ENCODE data around the gene KCNMB1. TPM values are rescaled to one million over a fixed set of nuclear protein-coding genes. Genes with fewer than 3 reads are reported as not detected.
A peak's percentile ranks its signal among the peaks of the same experiment; 100 is the strongest.

The KCNMB1 gene
- total RNA-seq, 8 experiments from 2014 or later, result 0.04 to 2.9 (median 0.24) TPM

DNA sequence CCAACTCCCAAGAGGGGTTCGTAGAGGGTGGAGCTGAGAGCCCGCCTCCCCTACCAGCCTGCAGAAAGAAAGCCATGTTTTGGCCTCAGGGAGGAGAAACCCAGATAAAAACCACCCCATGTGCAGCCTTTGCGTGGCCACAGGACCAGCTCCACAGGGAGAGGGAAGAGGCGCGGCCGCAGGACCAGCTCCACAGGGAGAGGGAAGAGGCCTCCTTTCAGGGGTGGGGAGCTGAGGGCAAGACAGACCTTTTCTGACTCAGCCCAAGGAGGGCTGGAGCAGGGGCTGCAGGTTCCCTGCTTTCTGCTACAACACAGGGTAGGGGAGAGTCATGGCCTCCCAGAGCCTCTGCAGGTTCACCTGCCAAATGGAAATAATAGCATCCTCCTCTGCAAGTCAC is 37.6 kb upstream of the KCNMB1 start:
- ATAC-seq (replicated peaks in 6 of 8), result peak in 4 of 8 experiments; percentile 25 to 40 (median 32)
- Histone ChIP-seq H3K4me3 (no peak overlapping the region), H3K27ac (no peak overlapping the region), H3K4me1 (replicated peaks in 1 of 2) (peaks cover 20% of the 10 kb centered on the region in 2 donors)
- 0 to 96% (median 71%) methylated on average over 1 to 5 of the region's 6 CpGs; no CpG with 5 or more reads in 5 of the 10 experiments for WGBS, 10 experiments
- in situ Hi-C loops (cut with MboI; ENCODE audit: low pct_unique_long_range_greater_than_20kb in 2 of 9, low sequenced_read_pairs in 9 of 9, unreplicated experiment in 9 of 9), result loop anchor here in 6 of 9 experiments (10.0 to 25.0 kb wide), 4 partner anchors 186 to 361 kb away; partner anchors contain the start of gene GABRP (in 3 of the 6)

DNA sequence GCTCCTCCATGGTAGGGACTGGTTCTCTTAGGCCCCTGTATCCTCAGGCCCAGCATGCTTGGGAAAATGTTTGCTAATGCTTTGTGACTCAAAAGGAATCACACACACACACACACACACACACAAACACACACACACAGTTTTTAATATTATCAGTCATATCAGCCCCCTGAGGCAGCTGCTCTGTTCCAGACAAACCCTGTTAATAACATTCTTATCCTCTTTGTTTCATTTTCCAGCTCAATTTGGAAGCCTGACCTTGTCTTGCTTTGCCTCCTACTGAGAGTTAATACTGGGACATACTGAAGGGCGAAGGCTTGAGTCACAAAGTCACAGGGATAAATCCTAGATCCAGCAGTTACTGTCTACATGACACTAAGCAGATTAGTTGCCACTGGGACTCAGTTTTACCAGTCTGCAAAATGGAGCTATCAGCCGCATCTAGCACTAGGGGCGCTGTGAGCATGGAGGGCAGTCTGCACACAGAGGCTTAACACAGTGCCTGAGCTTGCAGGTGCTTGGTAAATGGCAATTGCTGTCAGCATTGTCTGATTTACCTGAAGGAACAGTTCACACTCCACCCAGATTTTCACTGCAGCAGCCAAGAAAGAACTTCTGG is 37.1 kb upstream of the KCNMB1 start:
- H3K4me3 ChIP-seq, result no peak overlapping the region
- no peak for ATAC-seq (replicated peaks in 6 of 8)
- 33 to 100% (median 100%) methylated on average over 1 to 2 of the region's 3 CpGs; no CpG with 5 or more reads in 6 of the 10 experiments for WGBS, 10 experiments
- no peak overlapping the region for H3K27ac ChIP-seq
- in situ Hi-C loops (cut with MboI; ENCODE audit: low pct_unique_long_range_greater_than_20kb in 2 of 9, low sequenced_read_pairs in 9 of 9, unreplicated experiment in 9 of 9), result loop anchor here in 6 of 9 experiments (10.0 to 25.0 kb wide), 4 partner anchors 186 to 361 kb away; partner anchors contain the start of gene GABRP (in 3 of the 6)
- H3K4me1 ChIP-seq (replicated peaks in 1 of 2), result peaks cover 20% of the 10 kb centered on the region in 2 donors

DNA sequence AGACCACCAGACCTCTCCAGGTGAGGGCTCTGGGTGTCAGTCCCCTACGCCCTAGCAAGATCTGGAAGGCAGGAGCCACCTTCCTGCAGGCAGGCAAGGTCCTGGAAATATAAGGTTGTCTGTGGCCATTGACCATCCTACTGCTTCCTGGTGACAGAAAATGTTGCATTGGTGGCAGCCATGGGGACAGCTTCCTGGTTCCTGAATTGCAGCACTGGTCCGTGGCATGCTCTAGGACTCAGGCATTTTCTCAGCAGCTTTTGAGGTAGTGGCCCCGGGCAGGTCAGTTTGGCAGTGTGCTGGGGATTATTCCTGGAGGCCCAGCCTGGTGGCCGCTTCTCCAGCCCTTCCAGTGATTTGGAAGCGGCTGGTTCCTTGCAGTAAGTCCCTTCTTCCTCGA is 36.6 kb upstream of the KCNMB1 start:
- no peak for ATAC-seq (replicated peaks in 6 of 8)
- 30 to 100% (median 83%) methylated on average over 1 to 3 of the region's 6 CpGs; no CpG with 5 or more reads in 2 of the 10 experiments for WGBS, 10 experiments
- no peak overlapping the region for H3K4me3 ChIP-seq
- no peak overlapping the region for H3K27ac ChIP-seq
- in situ Hi-C loops (cut with MboI; ENCODE audit: low pct_unique_long_range_greater_than_20kb in 2 of 9, low sequenced_read_pairs in 9 of 9, unreplicated experiment in 9 of 9), result loop anchor here in 6 of 9 experiments (10.0 to 25.0 kb wide), 4 partner anchors 187 to 362 kb away; partner anchors contain the start of gene GABRP (in 3 of the 6)
- peaks cover 24 to 25% of the 10 kb centered on the region in 2 donors for H3K4me1 ChIP-seq (replicated peaks in 1 of 2)

DNA sequence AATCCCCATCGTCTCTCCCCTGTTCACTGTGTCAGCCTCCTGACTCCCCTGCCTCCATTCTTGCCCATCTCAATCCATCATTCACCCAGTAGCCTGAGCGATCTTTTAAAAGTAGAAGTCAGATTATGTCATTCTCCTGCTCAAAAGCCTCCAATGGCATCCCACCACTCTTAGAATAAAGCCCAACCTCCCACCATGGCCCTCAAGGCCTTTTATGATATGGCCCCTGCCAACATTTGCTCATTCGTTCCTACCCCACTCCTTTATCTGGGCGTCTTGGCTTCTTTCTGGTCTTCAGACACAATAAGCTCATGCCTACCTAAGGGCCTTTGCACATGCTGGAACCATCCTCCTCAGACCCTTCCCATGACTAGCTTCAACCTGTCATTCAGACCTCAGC is 35.5 kb upstream of the KCNMB1 start:
- H3K4me3 ChIP-seq, result no peak overlapping the region
- no peak for ATAC-seq (replicated peaks in 6 of 8)
- 40 to 100% (median 85%) methylated on average over 1 to 3 of the region's 4 CpGs; no CpG with 5 or more reads in 3 of the 10 experiments for WGBS, 10 experiments
- H3K27ac ChIP-seq, result no peak overlapping the region
- in situ Hi-C loops (cut with MboI; ENCODE audit: low pct_unique_long_range_greater_than_20kb in 2 of 9, low sequenced_read_pairs in 9 of 9, unreplicated experiment in 9 of 9), result loop anchor here (10.0 to 25.0 kb wide), 8 partner anchors 162 to 363 kb away; partner anchors contain the start of genes C5orf58 (in 3 of the 9), GABRP (in 3 of the 9) and FOXI1 (in 1 of the 9)
- peaks cover 35 to 36% of the 10 kb centered on the region in 2 donors for H3K4me1 ChIP-seq (replicated peaks in 1 of 2)

DNA sequence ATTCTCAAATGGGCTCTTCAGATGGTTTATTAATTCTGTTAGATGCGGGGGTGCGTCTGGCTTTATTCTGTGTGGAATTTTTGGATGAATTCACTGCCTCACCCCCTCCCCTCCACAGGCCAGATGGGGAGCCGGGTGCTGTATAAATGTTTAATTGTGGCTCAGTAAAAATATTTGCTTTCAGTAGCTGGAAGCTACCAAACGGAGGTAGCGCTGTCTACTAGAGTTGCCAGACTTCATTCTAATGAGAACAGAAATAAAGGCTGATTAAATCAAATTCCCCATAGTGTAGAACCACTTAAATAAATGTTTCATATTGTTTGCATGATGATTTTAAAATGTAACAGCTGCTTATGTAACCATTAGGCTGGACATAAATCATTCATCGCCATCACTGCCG is 34.5 kb upstream of the KCNMB1 start:
- in situ Hi-C loops (cut with MboI; ENCODE audit: low pct_unique_long_range_greater_than_20kb in 2 of 9, low sequenced_read_pairs in 9 of 9, unreplicated experiment in 9 of 9), result loop anchor here in 8 of 9 experiments (10.0 to 25.0 kb wide), 5 partner anchors 161 to 336 kb away; partner anchors contain the start of genes C5orf58 (in 3 of the 8) and FOXI1 (in 1 of the 8)
- no peak overlapping the region for H3K4me3 ChIP-seq
- WGBS, 10 experiments, result 49 to 90% (median 76%) methylated on average over 2 to 7 of the region's 7 CpGs; no CpG with 5 or more reads in 1 of the 10 experiments
- no peak overlapping the region for H3K27ac ChIP-seq
- peaks cover 44% of the 10 kb centered on the region in 2 donors for H3K4me1 ChIP-seq (replicated peaks in 1 of 2)
- ATAC-seq (replicated peaks in 6 of 8), result peak in 2 of 8 experiments; percentile 2 to 4

DNA sequence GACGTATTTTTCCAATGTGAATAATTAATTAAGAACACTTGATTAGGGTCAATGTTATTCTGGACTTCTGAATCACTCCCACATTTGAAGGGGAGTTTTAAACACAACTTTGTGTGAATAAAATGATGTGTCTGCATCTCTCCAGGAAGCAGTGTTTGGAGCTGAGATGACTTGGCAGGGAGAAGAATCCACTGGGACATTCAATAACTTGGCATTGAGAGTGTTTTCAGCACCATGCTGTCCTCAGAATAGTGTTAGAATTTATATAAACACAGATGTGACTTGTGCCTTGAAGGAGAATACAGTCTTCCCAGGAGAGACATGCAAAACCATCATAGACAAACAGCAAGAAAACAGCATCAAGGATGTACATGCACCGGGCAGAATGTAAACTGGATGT is 32.7 kb upstream of the KCNMB1 start:
- no peak for ATAC-seq (replicated peaks in 6 of 8)

DNA sequence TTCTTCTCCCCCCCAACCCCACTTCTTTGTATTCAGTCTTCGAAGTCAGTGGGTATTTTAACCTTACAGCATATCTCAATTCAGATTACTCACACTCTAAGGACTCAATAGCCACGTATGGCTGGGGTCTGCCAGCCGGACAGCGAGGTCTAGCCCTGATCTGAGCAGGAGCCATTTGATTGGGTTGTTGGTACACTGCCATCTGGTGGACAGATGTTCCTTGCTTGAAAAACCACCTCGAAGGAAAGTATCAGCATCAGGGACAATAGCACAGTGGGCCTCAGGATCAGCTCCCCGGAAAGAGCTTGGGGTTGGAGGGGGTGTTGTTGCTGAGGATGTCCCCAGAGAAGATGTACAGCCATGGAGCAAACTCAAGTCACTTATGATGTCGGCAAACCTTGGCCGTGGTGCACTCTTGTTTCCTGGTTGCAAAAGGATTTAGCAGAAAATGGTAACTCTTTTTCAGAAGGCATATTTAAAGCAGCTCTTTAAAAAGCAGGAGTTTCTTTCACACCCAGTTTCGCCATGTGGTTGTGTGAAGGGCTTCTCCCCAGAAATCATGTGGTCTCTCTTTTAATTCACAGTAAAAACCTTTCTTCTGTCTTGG is 31.7 kb upstream of the KCNMB1 start:
- in situ Hi-C loops (cut with MboI; ENCODE audit: low pct_unique_long_range_greater_than_20kb in 2 of 9, low sequenced_read_pairs in 9 of 9, unreplicated experiment in 9 of 9), result loop anchor here in 8 of 9 experiments (10.0 to 25.0 kb wide), 5 partner anchors 159 to 334 kb away; partner anchors contain the start of genes C5orf58 (in 3 of the 8) and FOXI1 (in 1 of the 8)

More for the DNA sequence above, 32.7 kb upstream of the KCNMB1 start:
- Histone ChIP-seq H3K4me3 (no peak overlapping the region), H3K4me1 (replicated peaks in 1 of 2) (peaks cover 41 to 45% of the 10 kb centered on the region in 2 donors), H3K27ac (no peak overlapping the region)
- 0 to 100% (median 67%) methylated on average over 1 to 2 of the region's 2 CpGs; no CpG with 5 or more reads in 2 of the 10 experiments for WGBS, 10 experiments
- in situ Hi-C loops (cut with MboI; ENCODE audit: low pct_unique_long_range_greater_than_20kb in 2 of 9, low sequenced_read_pairs in 9 of 9, unreplicated experiment in 9 of 9), result loop anchor here in 8 of 9 experiments (10.0 to 25.0 kb wide), 5 partner anchors 160 to 335 kb away; partner anchors contain the start of genes C5orf58 (in 3 of the 8) and FOXI1 (in 1 of the 8)

DNA sequence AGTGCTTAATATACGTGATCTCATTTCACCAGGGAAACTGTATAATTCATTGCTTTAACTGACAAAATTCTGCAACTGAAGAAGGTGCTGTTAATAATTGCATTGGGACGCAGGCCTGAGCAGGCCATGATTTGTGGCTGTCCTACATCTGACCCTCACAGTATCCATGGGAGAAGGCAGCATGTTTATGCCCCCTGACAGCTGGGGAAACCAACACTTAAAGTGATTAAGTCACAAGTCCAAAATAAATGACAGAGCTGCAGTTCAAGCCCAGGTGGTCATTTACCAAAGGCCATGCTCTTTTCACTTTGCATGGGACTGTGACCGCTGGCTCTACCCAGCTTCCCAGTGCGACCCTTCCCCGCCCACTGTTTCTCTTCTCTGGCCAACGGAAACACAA is 30.5 kb upstream of the KCNMB1 start:
- peak overlapping the region in 1 of 2 donors; percentile 65 for H3K27ac ChIP-seq
- WGBS, 10 experiments, result 0 to 75% (median 44%) methylated on average over 1 to 6 of the region's 6 CpGs
- peaks cover 39 to 44% of the 10 kb centered on the region in 2 donors for H3K4me1 ChIP-seq (replicated peaks in 1 of 2)
- in situ Hi-C loops (cut with MboI; ENCODE audit: low pct_unique_long_range_greater_than_20kb in 2 of 9, low sequenced_read_pairs in 9 of 9, unreplicated experiment in 9 of 9), result loop anchor here in 8 of 9 experiments (10.0 to 25.0 kb wide), 6 partner anchors 145 to 332 kb away; partner anchors contain the start of genes C5orf58 (in 3 of the 8) and FOXI1 (in 1 of the 8)
- H3K4me3 ChIP-seq, result no peak overlapping the region
- ATAC-seq (replicated peaks in 6 of 8), result peak in 5 of 8 experiments; percentile 84 to 94 (median 93)

More for the DNA sequence above, 31.7 kb upstream of the KCNMB1 start:
- WGBS, 10 experiments, result 0 to 82% (median 25%) methylated on average over 2 to 7 of the region's 9 CpGs; no CpG with 5 or more reads in 2 of the 10 experiments
- peak; percentile 57 to 78 (median 72) for ATAC-seq (replicated peaks in 6 of 8)
- peak overlapping the region in 1 of 2 donors; percentile 65 for H3K27ac ChIP-seq
- H3K4me3 ChIP-seq, result no peak overlapping the region
- peaks cover 39 to 44% of the 10 kb centered on the region in 2 donors for H3K4me1 ChIP-seq (replicated peaks in 1 of 2)

DNA sequence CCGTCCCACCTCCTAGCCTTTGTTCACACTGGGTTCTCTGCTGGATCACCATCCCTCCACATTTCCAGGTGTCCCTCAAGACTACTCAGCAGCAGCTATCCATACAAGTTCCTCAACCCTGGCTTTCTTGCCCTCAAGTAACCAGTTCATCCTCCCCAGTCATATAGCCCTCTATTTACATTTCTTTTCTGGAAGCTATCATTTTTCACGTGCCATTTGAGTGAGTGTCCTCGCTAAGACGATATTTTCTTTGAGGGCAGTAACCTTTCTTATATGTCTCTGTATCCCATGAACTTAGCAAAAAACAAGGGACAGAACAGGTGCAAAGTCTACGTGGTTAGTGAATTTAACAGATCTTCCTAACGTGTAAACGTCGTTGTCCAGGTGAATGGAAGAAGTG is 29.6 kb upstream of the KCNMB1 start:
- Histone ChIP-seq H3K27ac (peak overlapping the region; percentile 78 to 91), H3K4me1 (replicated peaks in 1 of 2) (peaks cover 35 to 40% of the 10 kb centered on the region in 2 donors), H3K4me3 (no peak overlapping the region)
- 55 to 100% (median 83%) methylated on average over 2 to 8 of the region's 8 CpGs; no CpG with 5 or more reads in 1 of the 10 experiments for WGBS, 10 experiments
- no peak for ATAC-seq (replicated peaks in 6 of 8)
- in situ Hi-C loops (cut with MboI; ENCODE audit: low pct_unique_long_range_greater_than_20kb in 2 of 9, low sequenced_read_pairs in 9 of 9, unreplicated experiment in 9 of 9), result loop anchor here in 7 of 9 experiments (10.0 to 25.0 kb wide), 6 partner anchors 144 to 331 kb away; partner anchors contain the start of genes C5orf58 (in 3 of the 7) and FOXI1 (in 1 of the 7)

DNA sequence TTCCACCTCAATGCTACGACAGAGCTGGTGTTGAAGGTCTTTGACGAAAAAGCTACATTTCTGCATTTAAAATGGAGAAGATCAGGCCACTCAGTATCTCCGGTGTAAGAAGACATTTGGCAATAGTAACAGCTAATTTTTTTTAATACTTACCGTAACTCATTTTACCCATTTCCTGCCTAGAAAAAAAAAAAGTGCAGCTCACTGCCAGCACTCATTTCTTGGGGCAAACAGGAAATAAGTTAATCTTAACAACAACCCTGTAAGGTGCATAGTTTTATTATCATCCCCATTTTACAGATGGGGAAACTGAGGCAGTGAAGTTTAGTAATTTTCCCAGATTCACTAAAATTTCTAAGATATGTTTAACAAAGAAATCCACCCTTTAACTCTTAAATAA is 27.4 kb upstream of the KCNMB1 start:
- in situ Hi-C loops (cut with MboI; ENCODE audit: low pct_unique_long_range_greater_than_20kb in 2 of 9, low sequenced_read_pairs in 9 of 9, unreplicated experiment in 9 of 9), result loop anchor here in 7 of 9 experiments (10.0 to 25.0 kb wide), 6 partner anchors 142 to 329 kb away; partner anchors contain the start of genes C5orf58 (in 3 of the 7) and FOXI1 (in 1 of the 7)
- Histone ChIP-seq H3K4me3 (no peak overlapping the region), H3K27ac (no peak overlapping the region), H3K4me1 (replicated peaks in 1 of 2) (peaks cover 31 to 35% of the 10 kb centered on the region in 2 donors)
- 25 to 100% (median 78%) methylated on average over 1 to 4 of the region's 4 CpGs for WGBS, 10 experiments
- ATAC-seq (replicated peaks in 6 of 8), result no peak

DNA sequence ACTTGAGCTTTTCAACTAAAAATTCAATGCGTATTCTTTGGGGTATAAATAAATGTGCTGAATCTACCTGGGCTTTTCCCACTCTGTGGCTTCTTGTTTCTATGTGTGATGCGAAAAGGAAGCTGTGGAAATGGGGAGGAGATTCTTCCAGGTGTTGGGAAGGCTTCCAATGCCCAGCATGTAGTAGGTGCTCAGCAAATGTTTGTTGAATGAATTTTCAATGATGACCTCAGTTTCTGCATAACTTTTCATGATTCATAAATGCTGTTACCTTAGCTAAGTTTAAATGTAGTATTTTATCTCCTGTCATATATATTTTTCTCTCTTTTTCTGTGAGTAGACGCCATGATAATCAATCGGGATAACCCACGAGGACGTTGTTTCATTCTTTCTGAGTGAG is 25.6 kb upstream of the KCNMB1 start:
- H3K4me1 ChIP-seq (replicated peaks in 1 of 2), result peaks cover 16 to 29% of the 10 kb centered on the region in 2 donors
- H3K27ac ChIP-seq, result no peak overlapping the region
- no peak for ATAC-seq (replicated peaks in 6 of 8)
- WGBS, 10 experiments, result 80 to 100% (median 97%) methylated on average over 1 to 6 of the region's 6 CpGs; no CpG with 5 or more reads in 1 of the 10 experiments
- in situ Hi-C loops (cut with MboI; ENCODE audit: low pct_unique_long_range_greater_than_20kb in 2 of 9, low sequenced_read_pairs in 9 of 9, unreplicated experiment in 9 of 9), result loop anchor here in 7 of 9 experiments (10.0 to 25.0 kb wide), 6 partner anchors 140 to 327 kb away; partner anchors contain the start of genes C5orf58 (in 3 of the 7) and FOXI1 (in 1 of the 7)
- H3K4me3 ChIP-seq, result no peak overlapping the region

DNA sequence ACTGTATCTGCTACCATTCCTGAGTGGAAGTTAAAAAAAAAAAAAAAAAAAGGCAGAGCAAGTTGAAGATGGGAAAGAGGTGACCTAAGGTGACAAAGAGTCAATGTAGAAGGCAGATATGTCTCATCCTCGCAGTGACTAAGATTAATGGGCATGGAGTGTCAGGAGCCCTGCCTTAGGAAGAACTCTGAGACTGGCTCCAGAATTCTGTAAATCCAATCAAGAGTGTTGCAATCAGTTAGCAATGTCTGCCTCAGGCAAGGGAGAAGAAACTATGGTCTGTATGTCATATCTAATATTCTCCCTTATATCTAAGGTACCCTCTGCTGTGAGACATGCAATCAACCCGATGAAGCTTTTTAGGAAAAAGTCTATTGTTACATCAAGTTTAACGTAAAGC is 24.7 kb upstream of the KCNMB1 start:
- in situ Hi-C loops (cut with MboI; ENCODE audit: low pct_unique_long_range_greater_than_20kb in 2 of 9, low sequenced_read_pairs in 9 of 9, unreplicated experiment in 9 of 9), result loop anchor here in 7 of 9 experiments (10.0 to 25.0 kb wide), 6 partner anchors 139 to 327 kb away; partner anchors contain the start of genes C5orf58 (in 3 of the 7) and FOXI1 (in 1 of the 7)
- peaks cover 12 to 22% of the 10 kb centered on the region in 2 donors for H3K4me1 ChIP-seq (replicated peaks in 1 of 2)
- H3K27ac ChIP-seq, result no peak overlapping the region
- H3K4me3 ChIP-seq, result no peak overlapping the region
- 17 to 100% (median 89%) methylated on average over 2 to 3 of the region's 3 CpGs; no CpG with 5 or more reads in 1 of the 10 experiments for WGBS, 10 experiments
- no peak for ATAC-seq (replicated peaks in 6 of 8)
